Prostate gland (tissue), 2 donors: ENCODE measurements around the gene FAXC. TPM values are rescaled to one million over a fixed set of nuclear protein-coding genes. Genes with fewer than 3 reads are reported as not detected.

ENCODE experiments used
- DNase-seq: peaks from one replicate; pipeline ENCODE4 v3.0.0-alpha.2; 2019; ENCODE audit warnings: low spot score
- H3K27ac ChIP-seq, 2 donors: fragments of 200-600 bp; sonication (generic); 2 replicates each; pipeline ENCODE4 v1.5.1; 2017 to 2019
- H3K27me3 ChIP-seq: fragments of 200-600 bp; sonication (generic); replicated peaks from 2 replicates; pipeline ENCODE4 v1.5.1; 2019; ENCODE audit not compliant: insufficient read depth
- H3K36me3 ChIP-seq, 2 donors: fragments of 200-600 bp; sonication (generic); 1 replicate in 1 of 2; 2 replicates in 1 of 2; pipeline versions ENCODE4 v1.5.1 to v1.8.1; 2017 to 2019
- H3K4me1 ChIP-seq: fragments of 200-600 bp; sonication (generic); replicated peaks from 2 replicates; pipeline ENCODE4 v1.5.1; 2019
- H3K4me3 ChIP-seq, 2 donors: fragments of 200-600 bp; sonication (generic); 2 replicates each; pipeline ENCODE4 v1.5.1; 2017 to 2019
- H3K9me3 ChIP-seq: fragments of 200-600 bp; sonication (generic); 2 replicates; pipeline ENCODE4 v1.5.1; 2017
- CTCF ChIP-seq, 4 experiments: fragments of 200-600 bp in 2 of 4; fragments of 450-650 bp in 2 of 4; sonication (generic) in 2 of 4; IDR thresholded peaks; 1 replicate in 3 of 4; 2 replicates in 1 of 4; pipeline ENCODE4 v1.5.1; 2016 to 2019; ENCODE audit warnings: antibody characterized with exemption in 4 of 4, mild to moderate bottlenecking in 2 of 4, moderate library complexity in 2 of 4
- POLR2A ChIP-seq: fragments of 450-650 bp; IDR thresholded peaks from one replicate; pipeline ENCODE4 v1.6.1; 2016; ENCODE audit warnings: antibody characterized with exemption, mild to moderate bottlenecking
- POLR2AphosphoS5 ChIP-seq: sonication (generic); formaldehyde crosslinking; IDR thresholded peaks from one replicate; pipeline ENCODE4 v1.6.1; 2017; ENCODE audit warnings: antibody characterized with exemption
- WGBS: methylation state at CpG from one replicate; pipeline ENCODE4 v1.1.5; 2018; 5-methylcytosine and 5-hydroxymethylcytosine counted together
- intact Hi-C: fragments of 100-400 bp; cut with DNase I; formaldehyde crosslinking; loops from one replicate; pipeline ENCODE4 v1.14.2; 2022
- total RNA-seq, 2 donors: library from RNA; depleted of rRNA; stranded (reverse); fragments of >200 nt; gene quantifications; one replicate each; pipeline ENCODE4 v1.1.0, GENCODE V29; 2016

Gene FAXC
- total RNA-seq, 2 donors from 2014 or later = 6.5 to 14.7 TPM

- Histone ChIP-seq H3K9me3 (no peaks in the 10 kb centered on the region), H3K27ac (no peak overlapping the region), H3K4me3 (no peak overlapping the region), H3K4me1 (no peaks in the 10 kb centered on the region), H3K36me3 (no peaks in the 10 kb centered on the region), H3K27me3 (no peaks in the 10 kb centered on the region)
- WGBS = 86% methylated on average over 5 of the region's 5 CpGs
- intact Hi-C loops = no loop called here
- TF ChIP-seq CTCF (IDR thresholded peaks at IDR 0.05) = no peak
- TF ChIP-seq POLR2A = no peak
- no peak for DNase-seq
Measured at GRCh38 chr6:99364026-99364425, 14.6 kb upstream of the FAXC start.

GRCh38 chr6:99362678-99363268, 13.3 kb upstream of the FAXC start:
- 95% methylated on average over 1 of the region's 1 CpG for WGBS
- TF ChIP-seq POLR2A = no peak
- no peak for TF ChIP-seq CTCF (IDR thresholded peaks at IDR 0.05)
- TF ChIP-seq POLR2AphosphoS5 = no peak
- H3K27me3 ChIP-seq = no peaks in the 10 kb centered on the region
- intact Hi-C loops = no loop called here
- no peaks in the 10 kb centered on the region for H3K36me3 ChIP-seq
- DNase-seq = no peak
- H3K9me3 ChIP-seq = no peaks in the 10 kb centered on the region
- H3K27ac ChIP-seq = no peak overlapping the region
- H3K4me3 ChIP-seq = no peak overlapping the region
- H3K4me1 ChIP-seq = no peaks in the 10 kb centered on the region

- no peaks in the 10 kb centered on the region for H3K36me3 ChIP-seq
- intact Hi-C loops = no loop called here
- WGBS = 71% methylated on average over 1 of the region's 1 CpG
- no peaks in the 10 kb centered on the region for H3K4me1 ChIP-seq
- no peaks in the 10 kb centered on the region for H3K27me3 ChIP-seq
- H3K4me3 ChIP-seq = no peak overlapping the region
- no peak overlapping the region for H3K27ac ChIP-seq
- TF ChIP-seq CTCF (IDR thresholded peaks at IDR 0.05) (no peak), POLR2A (no peak), POLR2AphosphoS5 (no peak)
- no peak for DNase-seq
- H3K9me3 ChIP-seq = no peaks in the 10 kb centered on the region
Measured at GRCh38 chr6:99359800-99360199, 10.3 kb upstream of the FAXC start.

- H3K9me3 ChIP-seq = no peaks in the 10 kb centered on the region
- H3K36me3 ChIP-seq = no peaks in the 10 kb centered on the region
- no peak overlapping the region for H3K4me3 ChIP-seq
- no peaks in the 10 kb centered on the region for H3K4me1 ChIP-seq
- no peak for DNase-seq
- intact Hi-C loops = no loop called here
- no peak overlapping the region for H3K27ac ChIP-seq
- no peak for TF ChIP-seq POLR2A
- no peak for TF ChIP-seq CTCF (IDR thresholded peaks at IDR 0.05)
- no peak for TF ChIP-seq POLR2AphosphoS5
- WGBS = 85% methylated on average over 1 of the region's 1 CpG
- no peaks in the 10 kb centered on the region for H3K27me3 ChIP-seq
Measured at GRCh38 chr6:99356641-99357040, 7.2 kb upstream of the FAXC start.

GRCh38 chr6:99354983-99355382, 5.5 kb upstream of the FAXC start:
- H3K9me3 ChIP-seq = no peaks in the 10 kb centered on the region
- no peaks in the 10 kb centered on the region for H3K27me3 ChIP-seq
- WGBS = 77% methylated on average over 4 of the region's 4 CpGs
- no peaks in the 10 kb centered on the region for H3K36me3 ChIP-seq
- H3K4me3 ChIP-seq = no peak overlapping the region
- H3K27ac ChIP-seq = no peak overlapping the region
- H3K4me1 ChIP-seq = no peaks in the 10 kb centered on the region
- no peak for TF ChIP-seq POLR2AphosphoS5
- TF ChIP-seq POLR2A = no peak
- TF ChIP-seq CTCF (IDR thresholded peaks at IDR 0.05) = no peak
- DNase-seq = no peak
- intact Hi-C loops = no loop called here
